Right lobe of liver (tissue), 4 donors: ENCODE results near the gene ADIG.

Experiments
- POLR2A ChIP-seq: fragments of 450-650 bp; IDR thresholded peaks from one replicate; pipeline ENCODE4 v1.6.1; 2017; ENCODE audit warnings: antibody characterized with exemption, mild to moderate bottlenecking
- TF ChIP-seq, protein P1 (sequence below), 4 donors: fragments of 200-600 bp in 3 of 4; fragments of 450-650 bp in 1 of 4; IDR thresholded peaks; one replicate each; pipeline versions ENCODE4 v1.5.1 to v1.8.0; 2016 to 2022; ENCODE audit warnings: antibody characterized with exemption in 4 of 4, mild to moderate bottlenecking in 2 of 4
- donor health status: DM: no; HTN: no; CAD: no.
- donor health status: DM: no; HTN: no; CAD: no.
- donor health status: DM: no; HTN: yes; CAD: no.

DNA sequence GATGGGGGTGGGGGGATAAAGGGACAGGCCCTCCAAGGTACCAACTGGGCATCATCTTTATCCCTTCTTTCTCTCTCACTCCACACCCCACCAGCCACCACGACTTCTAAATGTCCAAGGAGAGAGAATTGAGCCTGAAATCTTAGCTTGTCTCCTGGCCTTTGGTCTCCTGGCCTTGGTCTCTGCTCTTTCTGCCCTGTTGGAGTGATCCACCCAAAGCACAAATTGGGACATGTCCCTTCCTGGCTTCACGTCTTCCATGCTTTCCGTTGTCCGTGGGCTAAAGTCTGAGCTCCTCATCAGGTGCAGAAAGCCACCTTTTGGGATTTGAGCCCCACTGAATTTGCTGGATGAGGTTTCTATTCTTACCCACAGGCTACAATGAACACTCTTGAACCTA, 8.4 kb downstream of the ADIG start:
- TF ChIP-seq POLR2A, result no peak
- TF ChIP-seq, protein P1, sequence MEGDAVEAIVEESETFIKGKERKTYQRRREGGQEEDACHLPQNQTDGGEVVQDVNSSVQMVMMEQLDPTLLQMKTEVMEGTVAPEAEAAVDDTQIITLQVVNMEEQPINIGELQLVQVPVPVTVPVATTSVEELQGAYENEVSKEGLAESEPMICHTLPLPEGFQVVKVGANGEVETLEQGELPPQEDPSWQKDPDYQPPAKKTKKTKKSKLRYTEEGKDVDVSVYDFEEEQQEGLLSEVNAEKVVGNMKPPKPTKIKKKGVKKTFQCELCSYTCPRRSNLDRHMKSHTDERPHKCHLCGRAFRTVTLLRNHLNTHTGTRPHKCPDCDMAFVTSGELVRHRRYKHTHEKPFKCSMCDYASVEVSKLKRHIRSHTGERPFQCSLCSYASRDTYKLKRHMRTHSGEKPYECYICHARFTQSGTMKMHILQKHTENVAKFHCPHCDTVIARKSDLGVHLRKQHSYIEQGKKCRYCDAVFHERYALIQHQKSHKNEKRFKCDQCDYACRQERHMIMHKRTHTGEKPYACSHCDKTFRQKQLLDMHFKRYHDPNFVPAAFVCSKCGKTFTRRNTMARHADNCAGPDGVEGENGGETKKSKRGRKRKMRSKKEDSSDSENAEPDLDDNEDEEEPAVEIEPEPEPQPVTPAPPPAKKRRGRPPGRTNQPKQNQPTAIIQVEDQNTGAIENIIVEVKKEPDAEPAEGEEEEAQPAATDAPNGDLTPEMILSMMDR (IDR thresholded peaks at IDR 0.05), result no peak
